Forelimb muscle (tissue), 1 donor: ENCODE data around the gene PAGR1. TPM values are rescaled to one million over a fixed set of nuclear protein-coding genes. Genes with fewer than 3 reads are reported as not detected.
"Not testable (repeated sequence)": the region's sequence is repeated elsewhere in the genome, so short reads cannot be mapped to it uniquely, and the experiment has no call there.

ENCODE experiments used
- DNase-seq: peaks from one replicate; pipeline ENCODE4 v3.0.0-alpha.2; 2013; ENCODE audit warnings: low read depth
- polyA plus RNA-seq: library from polyadenylated mRNA; unstranded; fragments of 120-200 nt; gene quantifications from one replicate; pipeline ENCODE4 v1.2.1, GENCODE V29; 2013; ENCODE audit not compliant: insufficient read length

The PAGR1 gene
- polyA plus RNA-seq, 1 donor: 28.4 TPM

DNA sequence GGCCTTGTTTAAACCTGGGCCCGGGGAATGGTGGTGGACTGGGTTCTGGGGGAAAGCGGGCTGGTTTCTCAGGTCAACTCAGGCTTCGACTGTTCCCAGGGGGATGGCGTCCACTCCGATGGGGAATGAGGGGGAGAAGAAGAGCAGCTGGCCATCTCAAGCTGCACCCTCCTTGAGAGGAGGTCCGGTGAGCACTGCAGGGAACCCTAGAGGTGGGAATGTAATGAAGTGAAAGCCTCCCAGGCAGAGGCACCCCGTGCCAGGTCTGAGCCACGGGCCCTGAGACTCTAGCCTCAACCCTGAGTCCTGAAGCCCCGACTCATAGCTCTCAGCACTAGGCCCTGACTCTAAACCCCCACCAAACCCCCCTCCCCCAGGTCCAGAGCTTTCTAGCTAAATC, 48.3 kb downstream of the PAGR1 start:
- no peak for DNase-seq

DNA sequence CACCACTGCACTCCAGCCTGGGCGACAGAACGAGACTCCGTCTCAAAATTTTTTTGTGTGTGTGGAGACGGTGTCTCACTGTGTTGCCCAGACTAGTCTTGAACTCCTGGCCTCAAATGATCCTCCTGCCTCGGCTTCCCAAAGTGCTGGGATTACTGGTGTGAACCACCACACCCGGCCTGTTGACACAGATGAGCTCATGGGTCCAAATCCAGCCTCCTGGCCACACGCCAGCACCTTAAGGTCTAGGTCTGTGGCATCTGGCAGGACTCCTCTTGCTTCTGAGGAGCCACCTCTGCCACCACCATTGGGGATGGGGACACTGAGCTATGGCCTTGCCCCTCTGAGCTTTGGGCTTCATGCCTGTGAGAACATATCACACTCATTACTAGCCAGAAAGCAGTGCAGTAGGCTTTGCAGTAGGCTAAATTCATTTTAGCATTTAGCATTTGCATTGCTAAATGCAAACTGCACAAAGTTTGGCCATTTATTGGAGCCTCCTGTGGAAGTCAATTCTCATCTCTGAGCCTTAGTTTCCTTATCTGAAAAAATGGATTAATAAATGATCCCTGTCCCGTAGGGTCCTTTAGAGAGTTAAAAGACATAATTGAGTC, 52.6 kb downstream of the PAGR1 start:
- no peak for DNase-seq

DNA sequence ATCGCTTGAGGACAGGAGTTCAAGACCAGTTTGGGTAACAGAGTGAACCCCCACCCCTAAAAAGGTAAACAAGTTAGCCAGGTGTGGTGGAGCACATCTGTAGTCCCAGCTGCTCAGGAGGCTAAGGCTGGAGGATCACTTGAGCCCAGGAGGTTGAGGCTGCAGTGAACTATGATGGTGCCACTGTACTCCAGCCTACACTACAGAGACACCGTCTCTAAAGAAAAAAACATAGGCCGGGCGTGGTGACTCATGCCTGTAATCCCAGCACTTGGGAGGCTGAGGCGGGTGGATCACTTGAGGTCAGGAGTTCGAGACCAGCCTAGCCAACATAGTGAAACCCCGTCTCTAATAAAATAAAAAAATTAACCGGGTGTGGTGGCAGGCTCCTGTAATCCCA, 53.1 kb downstream of the PAGR1 start:
- not testable (repeated sequence) for DNase-seq

Other genes with a start within 250 kb of the PAGR1 start
- 1.0 TPM for gene SPN, start 152.9 kb upstream of the PAGR1 start, polyA plus RNA-seq
- gene QPRT, start 137.0 kb upstream of the PAGR1 start, polyA plus RNA-seq: 79.2 TPM
- 0.40 TPM for gene C16orf54, start 70.2 kb upstream of the PAGR1 start, polyA plus RNA-seq
- not detected for gene ZG16, start 37.9 kb upstream of the PAGR1 start, polyA plus RNA-seq
- gene KIF22, start 25.4 kb upstream of the PAGR1 start, polyA plus RNA-seq: 24.9 TPM
- 228 TPM for gene MAZ, start 9.6 kb upstream of the PAGR1 start, polyA plus RNA-seq
- 14.4 TPM for gene PRRT2, start 4.0 kb upstream of the PAGR1 start, polyA plus RNA-seq
- 17.9 TPM for gene MVP, start 4.3 kb downstream of the PAGR1 start, polyA plus RNA-seq
- 37.7 TPM for gene CDIPT, start 47.1 kb downstream of the PAGR1 start, polyA plus RNA-seq
- 2.5 TPM for gene SEZ6L2, start 83.4 kb downstream of the PAGR1 start, polyA plus RNA-seq
- 0.29 TPM for gene ASPHD1, start 84.3 kb downstream of the PAGR1 start, polyA plus RNA-seq
- gene KCTD13, start 110.1 kb downstream of the PAGR1 start, polyA plus RNA-seq: 11.7 TPM
- 62.2 TPM for gene TMEM219, start 145.9 kb downstream of the PAGR1 start, polyA plus RNA-seq
- gene TAOK2, start 157.7 kb downstream of the PAGR1 start, polyA plus RNA-seq: 33.1 TPM
- 13.3 TPM for gene HIRIP3, start 179.5 kb downstream of the PAGR1 start, polyA plus RNA-seq
- 33.9 TPM for gene INO80E, start 180.1 kb downstream of the PAGR1 start, polyA plus RNA-seq
- gene DOC2A, start 194.9 kb downstream of the PAGR1 start, polyA plus RNA-seq: 0.61 TPM
- not detected for gene C16orf92, start 207.0 kb downstream of the PAGR1 start, polyA plus RNA-seq
- 1.3 TPM for gene TLCD3B, start 215.1 kb downstream of the PAGR1 start, polyA plus RNA-seq
- gene ALDOA, start 249.6 kb downstream of the PAGR1 start, polyA plus RNA-seq: 2,367 TPM